ENCODE results near the gene PPIP5K2. TPM values are rescaled to one million over a fixed set of nuclear protein-coding genes. Genes with fewer than 3 reads are reported as not detected.

The PPIP5K2 gene
- total RNA-seq, 1 experiment from 2014 or later, result 44.8 TPM

DNA sequence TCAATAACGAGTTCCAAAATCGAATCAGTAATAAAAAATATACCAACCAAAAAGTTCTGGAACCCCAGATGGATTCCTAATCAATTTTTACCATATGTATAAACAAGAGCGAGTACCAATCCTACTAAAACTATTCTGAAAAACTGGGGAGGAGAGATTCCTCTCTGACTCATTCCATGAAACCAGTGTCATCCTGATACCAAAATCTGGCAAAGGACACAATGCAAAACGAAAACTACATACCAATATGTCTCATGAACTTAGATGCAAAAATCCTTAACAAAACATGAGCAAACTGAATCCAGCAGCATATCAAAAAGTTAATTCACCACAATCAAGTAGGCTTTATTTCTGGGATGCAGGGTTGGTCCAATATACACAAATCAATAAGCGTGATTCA, 108.0 kb downstream of the PPIP5K2 start:
- H3K27ac Mint-ChIP-seq (ENCODE audit: unreplicated experiment), result no peak overlapping the region
- ChIA-PET CTCF (no interaction called here), POLR2A (no interaction called here)
- Histone ChIP-seq H3K4me1 (no peaks in the 10 kb centered on the region), H3K9me3 (no peaks in the 10 kb centered on the region), H3K36me3 (ENCODE audit: control insufficient read depth, insufficient read depth, low read length) (no peaks in the 10 kb centered on the region), H3K27me3 (replicated peaks; ENCODE audit: control insufficient read depth, insufficient read depth, low read length) (no peaks in the 10 kb centered on the region), H3K4me3 (ENCODE audit: low read depth, low read length) (no peak overlapping the region)
- no peaks in the 10 kb centered on the region for H3K9me3 Mint-ChIP-seq (ENCODE audit: unreplicated experiment)
- TF ChIP-seq, protein P1, sequence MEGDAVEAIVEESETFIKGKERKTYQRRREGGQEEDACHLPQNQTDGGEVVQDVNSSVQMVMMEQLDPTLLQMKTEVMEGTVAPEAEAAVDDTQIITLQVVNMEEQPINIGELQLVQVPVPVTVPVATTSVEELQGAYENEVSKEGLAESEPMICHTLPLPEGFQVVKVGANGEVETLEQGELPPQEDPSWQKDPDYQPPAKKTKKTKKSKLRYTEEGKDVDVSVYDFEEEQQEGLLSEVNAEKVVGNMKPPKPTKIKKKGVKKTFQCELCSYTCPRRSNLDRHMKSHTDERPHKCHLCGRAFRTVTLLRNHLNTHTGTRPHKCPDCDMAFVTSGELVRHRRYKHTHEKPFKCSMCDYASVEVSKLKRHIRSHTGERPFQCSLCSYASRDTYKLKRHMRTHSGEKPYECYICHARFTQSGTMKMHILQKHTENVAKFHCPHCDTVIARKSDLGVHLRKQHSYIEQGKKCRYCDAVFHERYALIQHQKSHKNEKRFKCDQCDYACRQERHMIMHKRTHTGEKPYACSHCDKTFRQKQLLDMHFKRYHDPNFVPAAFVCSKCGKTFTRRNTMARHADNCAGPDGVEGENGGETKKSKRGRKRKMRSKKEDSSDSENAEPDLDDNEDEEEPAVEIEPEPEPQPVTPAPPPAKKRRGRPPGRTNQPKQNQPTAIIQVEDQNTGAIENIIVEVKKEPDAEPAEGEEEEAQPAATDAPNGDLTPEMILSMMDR (IDR thresholded peaks at IDR 0.05; ENCODE audit: insufficient read depth in 1 of 2, low read depth in 1 of 2, low read length in 1 of 2, severe bottlenecking in 1 of 2, unreplicated experiment in 1 of 2), result no peak
- H3K27me3 Mint-ChIP-seq (ENCODE audit: insufficient read depth, unreplicated experiment), result no peaks in the 10 kb centered on the region
- intact Hi-C loops (cut with micrococcal nuclease; ENCODE audit: unreplicated experiment), result loop anchor here (10.0 kb wide), 2 partner anchors 163 to 443 kb away; no protein-coding TSS in a partner anchor
- DNase-seq, result no peak
- BruUV-seq (replicated peaks), result no TSS peak
- H3K4me1 Mint-ChIP-seq (ENCODE audit: low read depth, unreplicated experiment), result no peaks in the 10 kb centered on the region
- H3K36me3 Mint-ChIP-seq (ENCODE audit: insufficient read depth, unreplicated experiment), result no peaks in the 10 kb centered on the region
- no peak overlapping the region for H3K4me3 Mint-ChIP-seq (ENCODE audit: unreplicated experiment)

GRCh38 chr5:103228588-103228987, 108.5 kb downstream of the PPIP5K2 start:
- POLR2A ChIA-PET, result no interaction called here
- Histone ChIP-seq H3K9me3 (no peaks in the 10 kb centered on the region), H3K27me3 (replicated peaks; ENCODE audit: control insufficient read depth, insufficient read depth, low read length) (no peaks in the 10 kb centered on the region), H3K36me3 (ENCODE audit: control insufficient read depth, insufficient read depth, low read length) (no peaks in the 10 kb centered on the region), H3K4me3 (ENCODE audit: low read depth, low read length) (no peak overlapping the region), H3K4me1 (no peaks in the 10 kb centered on the region)
- Mint-ChIP-seq H3K27ac (ENCODE audit: unreplicated experiment) (no peak overlapping the region), H3K36me3 (ENCODE audit: insufficient read depth, unreplicated experiment) (no peaks in the 10 kb centered on the region), H3K4me3 (ENCODE audit: unreplicated experiment) (no peak overlapping the region), H3K9me3 (ENCODE audit: unreplicated experiment) (no peaks in the 10 kb centered on the region), H3K4me1 (ENCODE audit: low read depth, unreplicated experiment) (no peaks in the 10 kb centered on the region), H3K27me3 (ENCODE audit: insufficient read depth, unreplicated experiment) (no peaks in the 10 kb centered on the region)
- CTCF ChIA-PET, result no interaction called here
- DNase-seq, result no peak
- no TSS peak for BruUV-seq (replicated peaks)
- intact Hi-C loops (cut with micrococcal nuclease; ENCODE audit: unreplicated experiment), result loop anchor here (10.0 kb wide), 2 partner anchors 164 to 444 kb away; no protein-coding TSS in a partner anchor
- TF ChIP-seq, protein P1 (IDR thresholded peaks at IDR 0.05; ENCODE audit: insufficient read depth in 1 of 2, low read depth in 1 of 2, low read length in 1 of 2, severe bottlenecking in 1 of 2, unreplicated experiment in 1 of 2), result no peak

GRCh38 chr5:103232393-103232999, 112.4 kb downstream of the PPIP5K2 start:
- Mint-ChIP-seq H3K9me3 (ENCODE audit: unreplicated experiment) (peaks cover 2% of the 10 kb centered on the region), H3K27ac (ENCODE audit: unreplicated experiment) (no peak overlapping the region), H3K4me3 (ENCODE audit: unreplicated experiment) (no peak overlapping the region), H3K4me1 (ENCODE audit: low read depth, unreplicated experiment) (no peaks in the 10 kb centered on the region), H3K27me3 (ENCODE audit: insufficient read depth, unreplicated experiment) (no peaks in the 10 kb centered on the region), H3K36me3 (ENCODE audit: insufficient read depth, unreplicated experiment) (no peaks in the 10 kb centered on the region)
- ChIA-PET POLR2A (no interaction called here), CTCF (interaction anchor here (0.7 to 1.8 kb wide), 5 partner anchors 26 to 287 kb away, joined by 3 to 24 read pairs (median 3); partner anchors contain the start of gene MACIR)
- H3K4me3 ChIP-seq (ENCODE audit: low read depth, low read length), result no peak overlapping the region
- no peaks in the 10 kb centered on the region for H3K4me1 ChIP-seq
- TF ChIP-seq, protein P1 (IDR thresholded peaks at IDR 0.05; ENCODE audit: insufficient read depth in 1 of 2, low read depth in 1 of 2, low read length in 1 of 2, severe bottlenecking in 1 of 2, unreplicated experiment in 1 of 2), result peak; percentile 70 to 85
- intact Hi-C loops (cut with micrococcal nuclease; ENCODE audit: unreplicated experiment), result loop anchor here (1.0 kb wide), 1 partner anchor 243 kb away; no protein-coding TSS in a partner anchor
- DNase-seq, result peak in 1 of 2 experiments; percentile 39
- no TSS peak for BruUV-seq (replicated peaks)
- H3K36me3 ChIP-seq (ENCODE audit: control insufficient read depth, insufficient read depth, low read length), result no peaks in the 10 kb centered on the region
- no peaks in the 10 kb centered on the region for H3K27me3 ChIP-seq (replicated peaks; ENCODE audit: control insufficient read depth, insufficient read depth, low read length)
- H3K9me3 ChIP-seq, result no peaks in the 10 kb centered on the region
